SU-DHL-6 (cell line): ENCODE measurements around the gene SNRNP200.

Experiments used
- EZH2phosphoT487 ChIP-seq: fragments of 200-600 bp; sonication (generic), shearing (Covaris generic); conservative IDR thresholded peaks from 2 replicates; pipeline ENCODE4 v1.6.1; 2018; ENCODE audit warnings: mild to moderate bottlenecking, antibody characterized with exemption, low read length, moderate library complexity, mixed read lengths
- TF ChIP-seq, protein P1 (sequence below): fragments of 200-600 bp; sonication (generic); IDR thresholded peaks from one replicate; pipeline ENCODE4 v1.5.1; 2017; ENCODE audit warnings: antibody characterized with exemption, mild to moderate bottlenecking, low read length, moderate library complexity; ENCODE audit not compliant: insufficient read depth, poor library complexity, severe bottlenecking

DNA sequence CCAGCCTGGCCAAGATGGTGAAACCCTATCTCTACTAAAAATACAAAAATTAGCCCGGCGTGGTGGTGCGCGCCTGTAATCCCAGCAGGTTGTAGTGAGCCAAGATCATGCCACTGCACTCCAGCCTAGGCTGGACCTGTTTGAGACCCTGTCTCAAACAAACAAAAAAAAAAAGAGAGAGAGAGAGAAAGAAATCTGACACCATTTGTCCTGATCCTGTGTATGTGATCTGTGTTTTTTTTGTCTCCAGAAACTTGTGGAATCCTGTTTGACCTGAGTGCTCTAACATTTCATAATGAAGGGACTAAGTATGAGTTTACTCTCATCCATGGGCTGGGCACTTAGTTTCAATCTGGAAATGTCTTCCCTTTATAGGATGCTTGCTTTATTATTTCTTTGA is 13.4 kb upstream of the SNRNP200 start:
- TF ChIP-seq, protein P1, sequence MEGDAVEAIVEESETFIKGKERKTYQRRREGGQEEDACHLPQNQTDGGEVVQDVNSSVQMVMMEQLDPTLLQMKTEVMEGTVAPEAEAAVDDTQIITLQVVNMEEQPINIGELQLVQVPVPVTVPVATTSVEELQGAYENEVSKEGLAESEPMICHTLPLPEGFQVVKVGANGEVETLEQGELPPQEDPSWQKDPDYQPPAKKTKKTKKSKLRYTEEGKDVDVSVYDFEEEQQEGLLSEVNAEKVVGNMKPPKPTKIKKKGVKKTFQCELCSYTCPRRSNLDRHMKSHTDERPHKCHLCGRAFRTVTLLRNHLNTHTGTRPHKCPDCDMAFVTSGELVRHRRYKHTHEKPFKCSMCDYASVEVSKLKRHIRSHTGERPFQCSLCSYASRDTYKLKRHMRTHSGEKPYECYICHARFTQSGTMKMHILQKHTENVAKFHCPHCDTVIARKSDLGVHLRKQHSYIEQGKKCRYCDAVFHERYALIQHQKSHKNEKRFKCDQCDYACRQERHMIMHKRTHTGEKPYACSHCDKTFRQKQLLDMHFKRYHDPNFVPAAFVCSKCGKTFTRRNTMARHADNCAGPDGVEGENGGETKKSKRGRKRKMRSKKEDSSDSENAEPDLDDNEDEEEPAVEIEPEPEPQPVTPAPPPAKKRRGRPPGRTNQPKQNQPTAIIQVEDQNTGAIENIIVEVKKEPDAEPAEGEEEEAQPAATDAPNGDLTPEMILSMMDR = no peak
- TF ChIP-seq EZH2phosphoT487 = no peak
